Measurements from ENCODE around the gene TCAIM.

Gene TCAIM

GRCh38 chr3:44445786-44446185 lies 107.2 kb downstream of the TCAIM start:
- DNase-seq (ENCODE audit: low spot score), result no peak

GRCh38 chr3:44446929-44447328 lies 108.4 kb downstream of the TCAIM start:
- DNase-seq (ENCODE audit: low spot score), result no peak

DNA sequence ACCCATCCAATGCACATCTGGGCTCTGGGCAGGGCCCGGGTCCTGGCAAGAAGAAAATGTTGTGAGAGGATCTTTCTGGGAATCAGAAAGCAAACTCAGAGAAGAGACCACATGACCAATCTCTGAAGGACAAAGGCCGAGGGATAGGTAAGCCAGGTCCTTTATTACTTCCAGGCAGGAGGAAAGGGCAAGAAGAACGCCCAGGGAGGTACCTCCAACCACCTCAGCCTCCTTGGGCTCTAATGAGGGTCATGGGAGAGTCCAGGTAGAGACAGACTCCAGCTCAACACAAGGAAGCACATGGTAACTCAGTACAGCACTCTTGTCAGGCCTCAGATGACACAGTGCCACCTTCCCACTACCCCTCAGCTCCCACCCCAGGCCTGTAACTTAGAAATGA lies 112.9 kb downstream of the TCAIM start:
- DNase-seq (ENCODE audit: low spot score), result no peak

DNA sequence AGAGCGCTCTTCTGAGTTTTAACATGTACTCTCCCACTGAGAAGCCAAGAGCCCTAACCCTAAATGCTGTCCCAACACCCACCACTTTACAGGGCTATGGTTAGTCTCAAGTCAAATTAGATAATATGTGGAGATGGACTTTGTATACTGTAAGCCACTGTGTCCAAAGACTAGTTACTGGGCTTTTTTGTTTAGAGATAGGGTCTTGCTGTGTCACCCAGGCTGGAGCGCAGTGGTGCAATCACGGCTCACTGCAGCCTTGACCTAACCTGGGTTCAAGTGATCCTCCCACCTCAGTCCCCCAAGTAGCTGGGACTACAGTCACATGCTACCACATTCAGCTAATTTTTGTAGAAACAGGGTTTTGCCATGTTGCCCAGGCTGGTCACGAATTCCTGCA lies 115.7 kb downstream of the TCAIM start:
- no peak for DNase-seq (ENCODE audit: low spot score)

DNA sequence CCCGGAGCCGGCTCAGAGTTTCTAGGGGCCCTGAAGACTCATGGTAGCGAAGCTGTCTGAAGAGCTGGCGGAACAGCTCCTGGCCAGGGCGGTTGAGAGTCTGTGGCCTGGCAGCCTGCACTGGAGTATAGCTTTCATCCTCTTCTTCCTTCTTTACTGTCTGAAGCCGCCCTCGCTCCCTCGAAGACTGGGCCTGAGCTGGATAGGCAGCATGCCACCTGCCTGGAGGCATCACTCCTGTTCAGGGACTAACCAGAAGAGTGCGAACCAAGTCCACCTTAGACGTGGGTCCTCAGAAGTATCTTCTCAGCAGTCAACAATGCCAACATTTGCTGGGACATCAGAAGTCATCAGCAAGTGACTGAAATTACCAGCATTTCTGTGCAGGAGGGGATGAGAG lies 116.8 kb downstream of the TCAIM start:
- no peak for DNase-seq (ENCODE audit: low spot score)

Data from CD4-positive, alpha-beta T cell treated with Interleukin-15 for 4 hours (primary cell).